ENCODE measurements around the gene DPEP3.

- no peak for TF ChIP-seq EZH2 (IDR thresholded peaks at IDR 0.05; ENCODE audit: insufficient read depth, poor library complexity, severe bottlenecking)
- TF ChIP-seq EZH2phosphoT487 (IDR thresholded peaks at IDR 0.05; ENCODE audit: insufficient read depth, low read depth): no peak
Observed at GRCh38 chr16:67966549-67967182, 13.6 kb downstream of the DPEP3 start.

All from GM23248 (cell line).